ENCODE results near the gene SEC24B. TPM values are rescaled to one million over a fixed set of nuclear protein-coding genes. Genes with fewer than 3 reads are reported as not detected.

The SEC24B gene
- total and polyA plus RNA-seq, 4 donors = 8.0 to 34.8 (median 18.4) TPM

GRCh38 chr4:109434007-109434971 lies 674 bp downstream of the SEC24B start:
- 1 to 2% methylated on average over 44 to 70 of the region's 70 CpGs for WGBS, 2 donors
- peak; percentile 46 to 61 (median 61) for DNase-seq

GRCh38 chr4:109435635-109436034 lies 2.0 kb downstream of the SEC24B start:
- H3K36me3 ChIP-seq (ENCODE audit: control insufficient read depth in 4 of 4, insufficient read depth in 4 of 4, low read length in 4 of 4) = peaks cover 0 to 1% (median 0%) of the 10 kb centered on the region in 4 donors
- ATAC-seq (ENCODE audit: insufficient read depth, low FRiP score) = no peak
- H3K9ac ChIP-seq (ENCODE audit: insufficient read depth in 1 of 2, low read length in 2 of 2) = peak overlapping the region in 1 of 2 donors; percentile 14
- DNase-seq = no peak
- TF ChIP-seq CTCF (IDR thresholded peaks at IDR 0.05; ENCODE audit: control extremely low read depth, extremely low read depth) = no peak
- no peaks in the 10 kb centered on the region for H3K9me3 ChIP-seq (ENCODE audit: control insufficient read depth in 4 of 4, insufficient read depth in 3 of 4, low read length in 3 of 4)
- no peak overlapping the region for H3K27ac ChIP-seq (ENCODE audit: low read depth in 1 of 2, low read length in 1 of 2)
- H3K4me1 ChIP-seq (ENCODE audit: control insufficient read depth in 5 of 5, insufficient read depth in 5 of 5, low read length in 5 of 5) = peaks cover 5 to 32% (median 11%) of the 10 kb centered on the region in 5 donors
- H3K4me3 ChIP-seq = no peak overlapping the region
- no peaks in the 10 kb centered on the region for H3K27me3 ChIP-seq (ENCODE audit: control insufficient read depth in 3 of 3, insufficient read depth in 3 of 3, low read length in 2 of 3)
- 67 to 80% methylated on average over 3 of the region's 3 CpGs for WGBS, 2 donors

More at GRCh38 chr4:109434007-109434971, 674 bp downstream of the SEC24B start:
- TF ChIP-seq CTCF (IDR thresholded peaks at IDR 0.05; ENCODE audit: control extremely low read depth, extremely low read depth) = no peak
- H3K4me3 ChIP-seq = peak overlapping the region; percentile 87
- H3K36me3 ChIP-seq (ENCODE audit: control insufficient read depth in 4 of 4, insufficient read depth in 4 of 4, low read length in 4 of 4) = peaks cover 0 to 8% (median 0%) of the 10 kb centered on the region in 4 donors
- peak overlapping the region; percentile 24 to 73 for H3K9ac ChIP-seq (ENCODE audit: insufficient read depth in 1 of 2, low read length in 2 of 2)
- H3K27me3 ChIP-seq (ENCODE audit: control insufficient read depth in 3 of 3, insufficient read depth in 3 of 3, low read length in 2 of 3) = no peaks in the 10 kb centered on the region
- H3K4me1 ChIP-seq (ENCODE audit: control insufficient read depth in 5 of 5, insufficient read depth in 5 of 5, low read length in 5 of 5) = peaks cover 5 to 27% (median 9%) of the 10 kb centered on the region in 5 donors
- peak; percentile 70 for ATAC-seq (ENCODE audit: insufficient read depth, low FRiP score)
- no peaks in the 10 kb centered on the region for H3K9me3 ChIP-seq (ENCODE audit: control insufficient read depth in 4 of 4, insufficient read depth in 3 of 4, low read length in 3 of 4)
- peak overlapping the region; percentile 98 for H3K27ac ChIP-seq (ENCODE audit: low read depth in 1 of 2, low read length in 1 of 2)

- H3K9me3 ChIP-seq (ENCODE audit: control insufficient read depth in 4 of 4, insufficient read depth in 3 of 4, low read length in 3 of 4) = no peaks in the 10 kb centered on the region
- no peaks in the 10 kb centered on the region for H3K27me3 ChIP-seq (ENCODE audit: control insufficient read depth in 3 of 3, insufficient read depth in 3 of 3, low read length in 2 of 3)
- TF ChIP-seq CTCF (IDR thresholded peaks at IDR 0.05; ENCODE audit: control extremely low read depth, extremely low read depth) = no peak
- no peaks in the 10 kb centered on the region for H3K36me3 ChIP-seq (ENCODE audit: control insufficient read depth in 4 of 4, insufficient read depth in 4 of 4, low read length in 4 of 4)
- no peak overlapping the region for H3K4me3 ChIP-seq
- H3K9ac ChIP-seq (ENCODE audit: insufficient read depth in 1 of 2, low read length in 2 of 2) = no peak overlapping the region
- peaks cover 5 to 37% (median 17%) of the 10 kb centered on the region in 5 donors for H3K4me1 ChIP-seq (ENCODE audit: control insufficient read depth in 5 of 5, insufficient read depth in 5 of 5, low read length in 5 of 5)
- no peak overlapping the region for H3K27ac ChIP-seq (ENCODE audit: low read depth in 1 of 2, low read length in 1 of 2)
- no peak for ATAC-seq (ENCODE audit: insufficient read depth, low FRiP score)
- no peak for DNase-seq
- 52 to 55% methylated on average over 3 of the region's 3 CpGs for WGBS, 2 donors
Measured at GRCh38 chr4:109436504-109436903, 2.9 kb downstream of the SEC24B start.
